ENCODE results near the gene NTF3.

NTF3 gene

DNA sequence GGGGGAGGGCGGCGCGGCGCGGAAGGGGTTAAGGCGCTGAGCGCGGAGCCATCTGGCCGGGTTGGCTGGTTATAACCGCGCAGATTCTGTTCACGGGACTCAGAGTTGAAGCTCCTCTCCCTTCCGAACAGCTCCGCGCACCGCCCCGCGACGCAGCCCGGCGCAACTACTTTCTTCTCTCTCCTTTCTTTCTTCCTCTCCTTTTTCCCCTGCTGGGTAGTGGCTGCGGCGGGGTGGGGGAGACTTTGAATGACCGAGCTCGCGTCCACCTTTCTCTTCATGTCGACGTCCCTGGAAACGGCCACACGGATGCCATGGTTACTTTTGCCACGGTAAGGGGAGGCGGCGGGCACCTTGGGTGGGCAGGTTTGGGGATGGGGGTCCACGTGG, at the start of gene NTF3:
NTF3 (plus strand) TSS at position 98 of the 390 bp plus-strand sequence; CDS start at position 315, 217 bp downstream.
- no peak for DNase-seq

GRCh38 chr12:5384015-5384414, 47.9 kb upstream of the NTF3 start:
- no peak for DNase-seq

DNA sequence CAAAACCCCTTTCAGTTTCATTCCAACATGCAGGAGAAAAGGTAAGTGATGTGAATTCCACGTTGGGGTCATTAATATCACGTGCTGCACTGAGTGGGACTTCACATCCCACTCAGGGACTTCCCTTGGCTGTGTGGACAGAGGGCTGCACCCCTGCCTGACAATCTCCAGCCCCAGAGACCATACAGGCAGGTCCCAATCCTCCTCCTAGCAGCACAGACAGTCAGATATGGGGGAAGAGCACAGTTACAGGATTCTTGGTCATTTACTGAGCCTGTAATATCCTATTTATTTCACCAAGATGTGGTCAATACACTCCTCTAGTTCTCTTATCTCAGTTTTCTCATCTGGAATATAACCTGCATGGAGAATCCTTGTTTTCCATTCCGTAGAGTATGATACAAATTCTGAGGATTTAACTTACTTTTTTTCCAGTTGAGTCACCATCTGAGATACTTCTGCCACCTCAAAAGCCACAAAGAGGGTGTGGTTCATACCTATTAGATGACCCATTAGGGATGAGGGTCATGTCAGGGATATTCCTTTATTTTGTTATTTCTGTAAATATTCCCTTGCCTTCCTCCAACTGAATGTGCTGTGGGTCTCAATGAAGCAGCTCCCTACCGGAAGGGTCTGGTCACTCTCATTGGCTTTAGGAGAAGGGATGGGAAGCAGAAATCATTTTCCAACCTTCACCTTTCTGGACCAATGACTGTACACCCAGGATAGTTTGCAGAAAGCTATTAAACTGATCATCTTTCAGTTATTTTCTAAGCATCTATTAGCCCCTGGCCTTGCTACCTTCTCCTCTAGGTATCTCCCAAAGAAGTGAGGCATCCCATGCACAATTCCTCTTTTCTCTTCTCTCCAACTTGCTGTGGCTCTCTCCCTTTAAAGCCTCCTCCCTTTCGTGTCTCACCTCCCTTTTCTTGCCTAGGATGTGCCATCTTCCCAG, 43.0 kb upstream of the NTF3 start:
- DNase-seq, result no peak

DNA sequence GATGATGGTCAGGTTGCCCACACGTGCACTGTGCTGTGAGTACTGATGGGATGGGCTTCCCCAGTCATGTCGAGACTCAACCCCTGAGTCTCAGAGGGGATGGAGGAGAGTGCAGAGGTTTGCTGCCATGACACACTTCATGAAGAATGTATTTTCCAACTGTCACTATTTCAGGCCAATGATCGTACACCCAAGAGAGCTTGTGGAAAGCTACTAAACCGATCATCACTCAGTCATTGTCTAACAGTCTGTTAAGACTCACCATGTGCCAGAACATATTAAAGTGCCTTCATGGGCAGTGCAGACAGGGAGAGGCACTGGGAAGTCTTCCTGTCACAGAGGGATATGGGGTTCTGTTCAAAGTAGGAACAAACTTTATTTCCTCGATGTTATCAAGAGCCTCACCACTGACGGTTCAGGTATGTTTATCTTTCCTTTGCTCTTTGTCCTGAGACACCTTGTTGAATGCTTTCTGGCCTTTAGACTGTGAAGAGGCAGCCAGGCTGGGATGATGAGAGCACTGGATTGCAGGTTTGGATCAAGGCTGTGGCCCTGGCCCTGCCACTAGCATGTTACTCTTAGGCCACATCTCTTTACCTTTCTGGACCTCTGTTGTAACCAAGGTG, 41.6 kb upstream of the NTF3 start:
- no peak for DNase-seq

GRCh38 chr12:5391653-5392052, 40.3 kb upstream of the NTF3 start:
- no peak for DNase-seq

GRCh38 chr12:5392961-5393360, 38.9 kb upstream of the NTF3 start:
- no peak for DNase-seq

GRCh38 chr12:5395443-5396271, 36.3 kb upstream of the NTF3 start:
- DNase-seq, result no peak

- no peak for DNase-seq
Observed at GRCh38 chr12:5396541-5396940, 35.4 kb upstream of the NTF3 start.

GRCh38 chr12:5399266-5399665, 32.6 kb upstream of the NTF3 start:
- DNase-seq, result no peak

GRCh38 chr12:5402009-5402935, 29.6 kb upstream of the NTF3 start:
- DNase-seq, result no peak

DNA sequence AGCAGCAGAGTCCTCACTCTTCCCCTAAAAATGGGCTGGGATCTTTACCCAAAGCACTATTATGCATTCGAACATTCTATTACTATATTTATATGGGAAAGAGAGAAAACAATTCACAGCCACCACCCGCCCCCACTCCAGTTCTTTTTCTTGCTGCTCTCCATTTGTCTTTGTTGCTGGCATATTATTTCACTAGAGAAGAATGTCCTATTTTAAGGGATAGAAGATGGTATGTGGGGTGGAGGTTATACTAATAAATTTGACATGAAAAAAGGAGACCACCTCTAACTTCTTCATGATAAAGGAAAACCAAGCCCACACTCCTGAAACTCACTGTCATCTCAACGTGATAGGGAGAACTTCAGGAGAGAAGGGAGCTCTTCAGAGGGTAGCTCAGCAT, 28.5 kb upstream of the NTF3 start:
- no peak for DNase-seq

GRCh38 chr12:5407034-5407856, 24.7 kb upstream of the NTF3 start:
- DNase-seq, result no peak

DNA sequence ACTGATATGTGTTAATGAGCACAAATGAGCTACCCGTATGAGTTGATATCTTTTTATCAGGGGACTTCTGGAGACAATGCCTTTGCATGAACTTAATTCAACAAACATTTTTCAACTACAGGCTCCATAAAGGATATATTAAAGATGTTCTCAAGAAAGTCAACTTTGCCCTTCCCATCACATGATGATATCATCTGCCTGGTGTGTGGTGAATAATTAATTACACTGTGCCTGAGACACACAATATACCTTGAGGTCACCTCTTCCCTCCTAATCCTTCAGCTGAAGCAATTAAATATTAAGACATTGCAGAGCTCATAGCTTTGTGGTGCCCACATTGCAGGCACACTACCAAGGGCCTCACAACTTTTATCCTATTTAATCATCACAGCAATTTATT, 22.3 kb upstream of the NTF3 start:
- no peak for DNase-seq

GRCh38 chr12:5416571-5416970, 15.3 kb upstream of the NTF3 start:
- no peak for DNase-seq

DNA sequence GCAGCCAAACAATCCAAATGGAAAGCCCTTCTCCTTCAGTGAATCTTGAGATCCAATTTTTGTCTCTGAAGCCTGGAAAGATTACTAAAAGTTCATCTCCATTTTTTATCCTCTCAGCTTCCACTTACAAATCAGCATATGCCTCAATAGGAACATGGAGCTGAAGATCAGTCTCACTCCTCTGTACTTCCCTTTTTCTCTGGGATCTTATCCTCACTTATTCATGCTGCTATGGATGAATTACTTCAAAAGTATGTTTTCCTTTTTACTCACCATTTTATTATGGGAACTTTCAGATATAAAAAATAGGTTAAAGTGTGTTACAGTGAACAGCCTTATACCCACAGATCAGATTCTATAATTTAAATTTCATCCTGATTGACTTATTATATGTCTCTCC, 14.4 kb upstream of the NTF3 start:
- no peak for DNase-seq

DNA sequence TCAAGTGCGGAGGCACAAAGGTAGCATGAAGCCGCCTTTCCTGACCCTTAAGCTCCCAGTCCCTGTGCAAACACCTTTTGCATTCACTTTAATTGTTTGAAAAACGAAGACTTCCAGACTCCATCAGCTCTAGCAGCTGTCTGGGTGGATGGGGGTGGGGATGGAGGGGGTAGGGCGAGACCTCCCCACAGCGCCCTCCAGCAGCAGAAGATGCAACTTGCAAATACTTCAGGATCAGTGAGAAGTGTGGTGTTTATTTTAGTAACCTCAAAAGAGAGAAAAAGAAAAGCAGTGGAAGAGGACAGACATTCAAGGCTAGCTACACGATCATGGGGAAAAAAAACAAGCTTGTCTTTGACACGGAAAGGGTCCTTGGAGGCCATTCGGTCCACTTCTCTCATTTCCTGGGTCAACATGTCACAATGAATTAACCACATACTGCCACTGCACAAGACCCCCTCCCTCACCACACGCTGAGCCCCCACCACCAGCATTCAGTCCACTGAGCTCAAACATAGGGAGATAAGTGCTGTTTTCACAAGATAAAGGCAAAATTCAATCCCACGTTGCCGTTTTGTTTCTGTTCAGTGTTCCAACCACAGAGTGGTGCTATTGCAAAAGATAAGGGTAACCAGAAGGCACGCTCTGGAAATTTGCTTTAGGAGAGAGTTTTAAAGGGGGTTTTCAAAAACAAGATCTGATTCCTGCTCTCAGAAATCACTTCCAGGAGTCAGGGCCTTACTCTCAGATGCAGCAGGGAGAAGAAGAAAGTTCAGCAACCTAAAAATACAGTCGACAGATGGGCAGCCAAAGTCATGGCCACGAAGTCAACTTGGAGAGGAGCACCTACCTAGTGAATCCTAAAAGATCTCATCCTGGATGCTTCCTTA, 3.3 kb upstream of the NTF3 start:
- no peak for DNase-seq

- no peak for DNase-seq
Observed at GRCh38 chr12:5429741-5430557, 2.0 kb upstream of the NTF3 start.

- no peak for DNase-seq
Observed at GRCh38 chr12:5430641-5431603, 986 bp upstream of the NTF3 start.

Data from activated CD8-positive, alpha-beta memory T cell treated with anti-CD3 and anti-CD28 coated beads, Interleukin-2, amount 50 U/mL, for 48 hours (primary cell).